Endothelial cell of umbilical vein (primary cell): ENCODE data around the gene RIOK1. TPM values are rescaled to one million over a fixed set of nuclear protein-coding genes. Genes with fewer than 3 reads are reported as not detected.

Experiments used
- BruUV-seq: library from RNA; stranded (reverse); fragments of 400-500 nt; replicated peaks from 2 replicates; lab custom pipeline; 2021; lab: Mats Ljungman, UMichigan
- CTCF ChIA-PET: fragments of 300-600, 350-600 bp; sonication (Branson Sonifier 250); formaldehyde crosslinking; loops from one replicate; lab custom pipeline; 2021; ENCODE audit warnings: antibody characterized with exemption, inconsistent platforms; lab: Charles Lee
- POLR2A ChIA-PET: fragments of 300-600, 350-600 bp; sonication (Branson Sonifier 250); formaldehyde crosslinking; loops from one replicate; lab custom pipeline; 2021; ENCODE audit warnings: antibody characterized with exemption, inconsistent platforms; lab: Charles Lee
- DNase-seq: peaks from one replicate; pipeline ENCODE4 v3.0.0-alpha.2; 2011; ENCODE audit warnings: low read depth, low spot score
- FAIRE-seq: peaks from 2 replicates; lab custom pipeline; 2011; peaks lifted over from hg19 to GRCh38; lab: Jason Lieb, UNC
- H2AFZ ChIP-seq: 2 replicates; pipeline ENCODE4 v1.6.0; 2012; ENCODE audit warnings: low read depth, low read length, control low read depth, inconsistent platforms
- H3K27ac ChIP-seq: 2 replicates; pipeline ENCODE4 v1.5.1; 2011; ENCODE audit warnings: low read depth, mild to moderate bottlenecking, control low read depth, low read length, moderate library complexity; ENCODE audit not compliant: insufficient read depth
- H3K27me3 ChIP-seq, 2 experiments: 2 replicates each; pipeline versions ENCODE4 v1.6.0 to v1.6.1; 2011; ENCODE audit warnings: low read length in 2 of 2, mixed read lengths in 1 of 2; ENCODE audit not compliant: control insufficient read depth in 2 of 2, insufficient read depth in 2 of 2
- H3K36me3 ChIP-seq, 2 experiments: 2 replicates in 1 of 2; 3 replicates in 1 of 2; pipeline ENCODE4 v1.5.1; 2011; ENCODE audit warnings: low read length in 2 of 2, mild to moderate bottlenecking in 1 of 2, moderate library complexity in 1 of 2; ENCODE audit not compliant: control insufficient read depth in 2 of 2, insufficient read depth in 2 of 2; ENCODE audit errors: extremely low read depth in 1 of 2
- H3K4me1 ChIP-seq: 3 replicates; pipeline ENCODE4 v1.5.1; 2011; ENCODE audit warnings: mild to moderate bottlenecking, low read length; ENCODE audit not compliant: control insufficient read depth, insufficient read depth; ENCODE audit errors: extremely low read depth
- H3K4me2 ChIP-seq: 2 replicates; pipeline ENCODE4 v1.6.1; 2011; ENCODE audit warnings: low read length, control low read depth, mixed read lengths; ENCODE audit not compliant: insufficient read depth
- H3K4me3 ChIP-seq, 3 experiments: fragments of 200-600 bp in 1 of 3; sonication (generic), shearing (Covaris generic) in 1 of 3; replicated peaks in 1 of 3; 2 replicates each; pipeline ENCODE4 v1.5.1; 2011 to 2016; ENCODE audit warnings: control low read depth in 3 of 3, low read length in 3 of 3, mild to moderate bottlenecking in 2 of 3, inconsistent platforms in 1 of 3, low read depth in 1 of 3, moderate library complexity in 1 of 3; ENCODE audit not compliant: insufficient read depth in 1 of 3
- H3K79me2 ChIP-seq: 2 replicates; pipeline ENCODE4 v1.6.0; 2012; ENCODE audit warnings: low read length, inconsistent platforms; ENCODE audit not compliant: control insufficient read depth, insufficient read depth
- H3K9ac ChIP-seq: replicated peaks from 2 replicates; pipeline ENCODE3; 2011; ENCODE audit warnings: low read length, control low read depth; ENCODE audit not compliant: insufficient read depth; ENCODE audit errors: extremely low read depth
- H3K9me1 ChIP-seq: replicated peaks from 3 replicates; pipeline ENCODE4 v1.6.0; 2011; ENCODE audit warnings: mild to moderate bottlenecking, low read length; ENCODE audit not compliant: control insufficient read depth, insufficient read depth; ENCODE audit errors: extremely low read depth
- H3K9me3 ChIP-seq: replicated peaks from 2 replicates; pipeline ENCODE4 v1.5.1; 2012; ENCODE audit warnings: low read length, inconsistent platforms; ENCODE audit not compliant: control insufficient read depth, insufficient read depth
- H4K20me1 ChIP-seq: replicated peaks from 2 replicates; pipeline ENCODE3; 2011; ENCODE audit warnings: mild to moderate bottlenecking, low read length; ENCODE audit not compliant: control insufficient read depth, insufficient read depth; ENCODE audit errors: extremely low read depth
- EZH2 ChIP-seq: IDR thresholded peaks from 2 replicates; pipeline ENCODE4 v1.6.1; 2012; ENCODE audit warnings: borderline replicate concordance, low read depth, mild to moderate bottlenecking, moderate library complexity, low read length, inconsistent platforms; ENCODE audit not compliant: severe bottlenecking
- FOS ChIP-seq: IDR thresholded peaks from 2 replicates; pipeline ENCODE4 v1.6.1; 2011; ENCODE audit warnings: mild to moderate bottlenecking, low read length, moderate library complexity, borderline replicate concordance; ENCODE audit not compliant: insufficient read depth
- GATA2 ChIP-seq: IDR thresholded peaks from 2 replicates; pipeline ENCODE4 v1.7.0; 2011; ENCODE audit warnings: low read depth, mild to moderate bottlenecking, moderate library complexity, mixed read lengths, low read length; ENCODE audit not compliant: insufficient read length, insufficient read depth
- JUN ChIP-seq: IDR thresholded peaks from 2 replicates; pipeline ENCODE4 v1.6.1; 2011; ENCODE audit warnings: borderline replicate concordance, low read depth; ENCODE audit not compliant: insufficient read length, insufficient read depth
- MYC ChIP-seq: IDR thresholded peaks from one replicate; pipeline ENCODE4 v1.6.1; 2011; ENCODE audit warnings: mild to moderate bottlenecking, low read depth, low read length
- POLR2A ChIP-seq: IDR thresholded peaks from 2 replicates; pipeline ENCODE4 v1.6.1; 2012; ENCODE audit warnings: low read depth, mild to moderate bottlenecking, control low read depth, low read length
- POLR2AphosphoS5 ChIP-seq: IDR thresholded peaks from 2 replicates; pipeline ENCODE4 v1.6.1; 2012; ENCODE audit warnings: low read depth, mild to moderate bottlenecking, control low read depth, low read length, moderate library complexity; ENCODE audit not compliant: insufficient read depth
- dilution Hi-C: fragments of 300-500 bp; cut with MboI; formaldehyde crosslinking; loops from one replicate; pipeline ENCODE4 v1.15.0; 2019; ENCODE audit warnings: low sequenced_read_pairs; ENCODE audit not compliant: extremely low pct_ligation_motif_present
- intact Hi-C: fragments of 100-400 bp; cut with micrococcal nuclease; formaldehyde crosslinking; loops from one replicate; pipeline ENCODE4 v1.10.0; 2022
- polyA plus RNA-seq, 4 experiments: library from polyadenylated mRNA; depleted of rRNA in 3 of 4; stranded (reverse) in 3 of 4; unstranded in 1 of 4; fragments of >200 nt; gene quantifications; 2 replicates each; pipeline versions ENCODE4 v1.2.1 to v1.2.3, GENCODE V29; 2011 to 2012; ENCODE audit warnings: missing spikeins in 1 of 4
- total RNA-seq: library from RNA; stranded (reverse); gene quantifications from 2 replicates; pipeline ENCODE4 v1.2.3, GENCODE V29; 2021
- TF ChIP-seq, protein P1 (sequence below), 2 donors: IDR thresholded peaks; 1 replicate in 1 of 2; 2 replicates in 1 of 2; pipeline ENCODE4 v1.5.1; 2011; ENCODE audit warnings: low read length in 2 of 2, mild to moderate bottlenecking in 2 of 2, moderate library complexity in 2 of 2, control low read depth in 1 of 2, inconsistent platforms in 1 of 2, low read depth in 1 of 2; ENCODE audit not compliant: insufficient read depth in 1 of 2; ENCODE audit errors: extremely low read depth in 1 of 2
- TF ChIP-seq, protein P2 (sequence below): IDR thresholded peaks from 2 replicates; pipeline ENCODE4 v1.6.1; 2011; ENCODE audit not compliant: insufficient read depth, insufficient read length

Gene RIOK1
- total and polyA plus RNA-seq, 2 donors (not counting 3 experiments of a cell fraction or from before 2014, with no cell fraction given) = 9.2 to 21.4 TPM

GRCh38 chr6:7401075-7401474 lies 11.5 kb downstream of the RIOK1 start:
- TF ChIP-seq FOS (no peak), GATA2 (no peak), EZH2 (no peak), JUN (no peak), MYC (no peak), POLR2A (no peak), POLR2AphosphoS5 (no peak)
- TF ChIP-seq, protein P1, sequence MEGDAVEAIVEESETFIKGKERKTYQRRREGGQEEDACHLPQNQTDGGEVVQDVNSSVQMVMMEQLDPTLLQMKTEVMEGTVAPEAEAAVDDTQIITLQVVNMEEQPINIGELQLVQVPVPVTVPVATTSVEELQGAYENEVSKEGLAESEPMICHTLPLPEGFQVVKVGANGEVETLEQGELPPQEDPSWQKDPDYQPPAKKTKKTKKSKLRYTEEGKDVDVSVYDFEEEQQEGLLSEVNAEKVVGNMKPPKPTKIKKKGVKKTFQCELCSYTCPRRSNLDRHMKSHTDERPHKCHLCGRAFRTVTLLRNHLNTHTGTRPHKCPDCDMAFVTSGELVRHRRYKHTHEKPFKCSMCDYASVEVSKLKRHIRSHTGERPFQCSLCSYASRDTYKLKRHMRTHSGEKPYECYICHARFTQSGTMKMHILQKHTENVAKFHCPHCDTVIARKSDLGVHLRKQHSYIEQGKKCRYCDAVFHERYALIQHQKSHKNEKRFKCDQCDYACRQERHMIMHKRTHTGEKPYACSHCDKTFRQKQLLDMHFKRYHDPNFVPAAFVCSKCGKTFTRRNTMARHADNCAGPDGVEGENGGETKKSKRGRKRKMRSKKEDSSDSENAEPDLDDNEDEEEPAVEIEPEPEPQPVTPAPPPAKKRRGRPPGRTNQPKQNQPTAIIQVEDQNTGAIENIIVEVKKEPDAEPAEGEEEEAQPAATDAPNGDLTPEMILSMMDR (IDR thresholded peaks at IDR 0.05; ENCODE audit: extremely low read depth in 1 of 2, insufficient read depth in 1 of 2, low read depth in 1 of 2, low read length in 2 of 2) = no peak
- TF ChIP-seq, protein P2, sequence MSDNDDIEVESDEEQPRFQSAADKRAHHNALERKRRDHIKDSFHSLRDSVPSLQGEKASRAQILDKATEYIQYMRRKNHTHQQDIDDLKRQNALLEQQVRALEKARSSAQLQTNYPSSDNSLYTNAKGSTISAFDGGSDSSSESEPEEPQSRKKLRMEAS = no peak
- no peak overlapping the region for H3K4me3 ChIP-seq
- no peak overlapping the region for H2AFZ ChIP-seq
- H4K20me1 ChIP-seq = no peaks in the 10 kb centered on the region
- no peaks in the 10 kb centered on the region for H3K9me3 ChIP-seq
- ChIA-PET POLR2A (no interaction called here), CTCF (interaction anchor here (1.1 kb wide), 1 partner anchor 16 kb away, joined by 3 read pairs; no protein-coding TSS in a partner anchor)
- H3K27me3 ChIP-seq = no peaks in the 10 kb centered on the region
- DNase-seq = peak; percentile 12
- dilution Hi-C loops = no loop called here
- BruUV-seq = no TSS peak
- no peak for FAIRE-seq
- H3K79me2 ChIP-seq = no peaks in the 10 kb centered on the region
- no peaks in the 10 kb centered on the region for H3K4me1 ChIP-seq
- H3K9me1 ChIP-seq = no peaks in the 10 kb centered on the region
- H3K4me2 ChIP-seq = no peak overlapping the region
- intact Hi-C loops = no loop called here
- H3K27ac ChIP-seq = peak overlapping the region; percentile 18
- H3K9ac ChIP-seq = no peak overlapping the region
- peaks cover 11 to 24% of the 10 kb centered on the region in 2 experiments for H3K36me3 ChIP-seq
